ENCODE measurements around the gene FMN1.

Gene FMN1

GRCh38 chr15:33200444-33200843, 5.9 kb upstream of the FMN1 start:
- no peak for DNase-seq (ENCODE audit: low read depth in 2 of 3, low spot score in 1 of 3)

- no peak for DNase-seq (ENCODE audit: low read depth in 2 of 3, low spot score in 1 of 3)
These were observed 4.0 kb upstream of the FMN1 start for GRCh38 chr15:33198541-33198940.

DNA sequence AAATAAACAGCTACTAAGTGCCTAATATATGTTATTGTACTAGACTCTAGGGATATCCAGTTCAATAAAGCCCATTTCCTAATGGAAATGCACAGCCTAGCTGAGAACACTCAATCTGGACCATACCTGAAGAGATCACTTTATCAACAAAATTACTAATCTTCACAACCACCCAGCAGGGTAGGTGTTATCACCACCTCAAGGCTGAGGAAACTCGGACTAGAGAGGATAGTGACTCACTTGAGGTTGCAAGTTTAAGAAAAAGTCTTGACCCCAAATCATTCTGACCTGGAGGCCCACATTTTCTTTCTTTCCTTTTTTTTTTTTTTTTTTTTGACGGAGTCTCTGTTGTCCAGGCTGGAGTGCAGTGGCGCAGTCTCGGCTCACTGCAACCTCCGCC, 3.1 kb upstream of the FMN1 start:
- no peak for DNase-seq (ENCODE audit: low read depth in 2 of 3, low spot score in 1 of 3)

- no peak for DNase-seq (ENCODE audit: low read depth in 2 of 3, low spot score in 1 of 3)
These were observed 277 bp downstream of the FMN1 start for GRCh38 chr15:33194237-33194636.

DNA sequence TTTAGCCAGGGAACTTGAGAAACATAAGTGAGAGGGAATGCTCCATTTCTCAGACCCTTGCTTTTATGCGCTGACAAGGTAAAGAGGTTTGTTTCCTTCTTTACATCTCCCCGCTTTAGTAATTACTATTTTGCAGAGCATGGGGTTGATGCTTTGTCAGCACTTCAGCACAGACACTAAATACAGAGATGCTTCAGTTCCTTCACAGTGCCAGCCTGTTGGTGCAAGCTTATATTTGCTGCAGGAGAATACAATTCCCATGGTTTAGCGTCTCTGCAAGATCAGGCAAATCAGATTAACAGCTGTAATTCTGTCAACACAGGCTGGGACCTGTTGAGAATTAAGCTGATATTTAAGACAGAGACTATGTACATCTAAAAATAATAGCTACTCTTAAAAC, 2.9 kb downstream of the FMN1 start:
- DNase-seq (ENCODE audit: low read depth in 2 of 3, low spot score in 1 of 3) = no peak

DNA sequence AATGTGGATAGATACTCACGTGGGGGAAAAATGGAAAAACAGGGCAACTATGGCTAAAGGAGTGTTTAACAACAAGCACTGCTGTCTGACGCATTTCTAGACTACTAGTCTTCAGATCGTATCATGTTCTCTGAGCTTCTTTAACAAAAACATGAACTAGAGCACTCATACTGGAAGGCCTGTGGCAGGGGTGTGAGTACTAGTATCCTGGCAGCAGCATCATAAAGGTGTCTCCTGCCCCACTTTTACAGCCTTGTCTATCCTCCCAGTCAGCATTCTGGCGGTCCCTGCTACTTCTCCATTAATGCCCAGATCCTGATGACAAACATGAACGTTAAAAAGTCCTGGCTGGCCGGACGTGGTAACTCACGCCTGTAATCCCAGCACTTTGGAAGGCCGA, 4.0 kb downstream of the FMN1 start:
- peak in 1 of 3 donors; percentile 16 for DNase-seq (ENCODE audit: low read depth in 2 of 3, low spot score in 1 of 3)

DNA sequence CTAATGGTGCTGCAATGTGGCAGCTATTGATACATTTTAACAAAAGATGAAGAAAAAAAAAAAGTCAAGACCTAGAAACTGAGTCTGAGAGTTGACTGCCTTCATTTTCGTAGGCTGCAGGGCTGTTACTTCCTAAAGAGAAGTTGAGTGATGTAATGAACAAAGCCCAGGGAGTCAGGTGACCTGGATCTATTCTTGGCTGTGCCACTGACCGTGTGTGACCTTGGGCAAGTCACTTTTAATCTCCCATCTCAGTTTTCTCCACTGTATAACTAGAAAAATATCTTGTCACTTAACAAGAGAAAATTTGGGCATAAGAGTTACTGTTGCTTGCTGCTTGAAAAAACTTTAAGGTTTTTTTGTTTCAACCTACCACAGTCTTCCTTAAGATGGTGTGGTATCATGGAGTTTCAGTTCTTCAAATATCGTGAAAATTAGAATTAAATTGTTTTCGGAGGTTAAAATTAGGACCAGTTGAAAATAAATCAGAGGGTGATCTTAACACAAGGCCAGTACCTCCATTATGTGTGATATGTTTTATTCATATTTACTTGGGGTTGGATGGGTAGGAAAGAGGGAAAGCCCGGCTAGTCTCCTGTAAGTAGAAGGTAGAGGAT, 5.8 kb downstream of the FMN1 start:
- DNase-seq (ENCODE audit: low read depth in 2 of 3, low spot score in 1 of 3) = no peak

- no peak for DNase-seq (ENCODE audit: low read depth in 2 of 3, low spot score in 1 of 3)
These were observed 6.4 kb downstream of the FMN1 start for GRCh38 chr15:33188159-33188558.

- DNase-seq (ENCODE audit: low read depth in 2 of 3, low spot score in 1 of 3) = no peak
These were observed 11.2 kb downstream of the FMN1 start for GRCh38 chr15:33183334-33183733.

DNA sequence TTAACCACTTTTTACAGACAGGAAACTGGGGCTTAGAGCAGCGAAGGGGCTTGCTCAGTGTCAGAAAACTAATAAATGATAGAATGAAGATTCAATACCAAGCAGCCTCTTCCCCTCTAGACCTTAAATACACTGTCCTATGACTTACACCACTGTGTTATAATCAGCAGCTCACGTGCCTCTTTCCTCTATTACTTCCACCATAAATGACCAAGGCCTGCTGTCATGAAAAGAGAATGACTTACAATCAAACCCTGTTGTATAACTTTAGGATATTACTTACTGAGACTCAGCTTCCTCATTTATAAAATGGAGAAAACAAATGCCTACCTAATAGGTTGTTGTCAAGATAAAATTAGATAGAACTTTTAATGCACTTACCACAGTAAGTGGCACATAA, 11.6 kb downstream of the FMN1 start:
- no peak for DNase-seq (ENCODE audit: low read depth in 2 of 3, low spot score in 1 of 3)

DNA sequence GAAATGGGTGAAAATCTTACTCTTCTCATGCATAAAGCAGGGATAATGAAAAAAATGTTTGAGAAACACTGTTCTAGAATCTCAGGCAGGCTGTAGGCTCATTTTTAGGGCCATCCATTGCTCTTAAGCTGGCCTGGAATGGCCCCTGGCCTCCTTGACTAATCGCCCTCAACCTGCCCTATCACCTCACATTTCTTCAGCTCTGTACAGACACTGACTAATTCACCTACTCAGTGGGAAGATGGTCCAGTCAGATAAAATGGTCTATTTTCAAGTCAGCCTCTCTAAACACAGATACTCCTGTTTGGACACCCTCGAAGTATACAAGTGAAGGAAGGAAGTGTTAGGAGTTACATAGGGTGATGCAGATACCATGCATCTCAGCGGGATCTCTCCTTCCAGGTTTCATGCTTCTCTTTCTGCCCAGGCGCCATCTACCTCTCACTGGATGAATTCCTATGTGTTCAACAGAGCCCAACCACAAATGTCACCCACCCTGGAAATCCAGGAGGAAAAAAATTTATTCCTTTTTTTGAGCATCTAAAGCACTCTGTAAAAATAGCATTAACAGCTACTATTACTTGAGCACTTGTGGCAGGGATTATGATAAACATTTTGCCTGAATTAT, 12.1 kb downstream of the FMN1 start:
- no peak for DNase-seq (ENCODE audit: low read depth in 2 of 3, low spot score in 1 of 3)

GRCh38 chr15:33179874-33180273, 14.6 kb downstream of the FMN1 start:
- DNase-seq (ENCODE audit: low read depth in 2 of 3, low spot score in 1 of 3) = no peak

DNA sequence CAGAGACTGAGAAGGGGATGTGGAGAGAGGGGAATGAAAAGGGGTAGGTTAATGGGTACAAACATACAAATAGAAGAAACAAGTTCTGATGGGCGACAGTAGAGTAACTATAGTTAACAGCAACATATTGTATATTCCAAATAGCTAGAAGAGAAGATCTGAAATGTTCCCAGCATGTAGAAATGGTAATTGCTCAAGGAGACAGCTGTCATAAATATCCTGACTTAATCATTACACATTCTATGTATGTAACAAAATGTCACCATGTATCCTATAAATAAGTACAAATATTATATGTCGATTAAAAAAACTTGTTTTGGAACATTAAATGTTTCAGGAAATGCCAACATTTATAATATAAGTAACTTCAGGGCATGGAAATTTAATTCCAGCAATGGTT, 23.3 kb downstream of the FMN1 start:
- DNase-seq (ENCODE audit: low read depth in 2 of 3, low spot score in 1 of 3) = no peak

- no peak for DNase-seq (ENCODE audit: low read depth in 2 of 3, low spot score in 1 of 3)
These were observed 24.9 kb downstream of the FMN1 start for GRCh38 chr15:33169625-33170024.

DNA sequence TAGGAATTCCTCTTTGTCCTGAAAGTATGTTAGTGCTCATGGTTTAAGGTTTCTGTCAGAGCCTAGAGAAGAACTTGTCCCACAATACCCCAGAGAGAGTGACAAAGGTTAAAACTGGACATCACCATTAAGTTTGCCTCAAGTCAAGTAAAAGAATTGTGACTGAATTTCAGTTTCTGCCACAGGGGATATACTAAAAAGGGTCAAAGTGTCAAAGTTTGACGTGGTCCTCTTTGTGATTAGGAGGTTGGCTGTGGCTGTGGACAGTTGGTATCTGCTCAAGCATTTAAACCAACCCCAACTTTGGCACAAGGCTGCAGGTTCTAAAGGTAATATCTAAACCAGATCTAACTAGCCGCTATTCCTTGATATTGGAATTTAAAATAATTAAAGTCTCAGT, 26.1 kb downstream of the FMN1 start:
- DNase-seq (ENCODE audit: low read depth in 2 of 3, low spot score in 1 of 3) = no peak

- DNase-seq (ENCODE audit: low read depth in 2 of 3, low spot score in 1 of 3) = no peak
These were observed 30.7 kb downstream of the FMN1 start for GRCh38 chr15:33163816-33164215.

DNA sequence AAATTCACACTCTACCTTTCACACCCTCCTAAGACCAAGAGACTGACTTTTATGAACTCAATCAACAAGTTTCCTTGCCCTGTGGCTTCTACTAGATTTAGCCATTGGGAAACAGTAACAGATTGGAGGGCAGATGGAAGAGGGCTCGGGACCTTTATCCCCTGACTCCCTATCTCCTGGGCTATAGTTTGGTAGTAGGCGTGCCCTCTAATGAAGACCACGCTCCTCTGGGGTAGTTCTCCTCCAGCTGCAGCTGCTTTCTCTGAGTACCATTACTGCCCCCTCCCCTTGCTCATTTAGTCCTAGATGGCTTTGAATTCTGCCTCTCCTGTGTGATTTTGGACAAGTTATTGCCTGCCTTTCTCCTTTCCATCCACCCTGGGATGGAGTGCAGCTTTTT, 33.3 kb downstream of the FMN1 start:
- DNase-seq (ENCODE audit: low read depth in 2 of 3, low spot score in 1 of 3) = no peak

- DNase-seq (ENCODE audit: low read depth in 2 of 3, low spot score in 1 of 3) = no peak
These were observed 33.8 kb downstream of the FMN1 start for GRCh38 chr15:33160581-33161165.

DNA sequence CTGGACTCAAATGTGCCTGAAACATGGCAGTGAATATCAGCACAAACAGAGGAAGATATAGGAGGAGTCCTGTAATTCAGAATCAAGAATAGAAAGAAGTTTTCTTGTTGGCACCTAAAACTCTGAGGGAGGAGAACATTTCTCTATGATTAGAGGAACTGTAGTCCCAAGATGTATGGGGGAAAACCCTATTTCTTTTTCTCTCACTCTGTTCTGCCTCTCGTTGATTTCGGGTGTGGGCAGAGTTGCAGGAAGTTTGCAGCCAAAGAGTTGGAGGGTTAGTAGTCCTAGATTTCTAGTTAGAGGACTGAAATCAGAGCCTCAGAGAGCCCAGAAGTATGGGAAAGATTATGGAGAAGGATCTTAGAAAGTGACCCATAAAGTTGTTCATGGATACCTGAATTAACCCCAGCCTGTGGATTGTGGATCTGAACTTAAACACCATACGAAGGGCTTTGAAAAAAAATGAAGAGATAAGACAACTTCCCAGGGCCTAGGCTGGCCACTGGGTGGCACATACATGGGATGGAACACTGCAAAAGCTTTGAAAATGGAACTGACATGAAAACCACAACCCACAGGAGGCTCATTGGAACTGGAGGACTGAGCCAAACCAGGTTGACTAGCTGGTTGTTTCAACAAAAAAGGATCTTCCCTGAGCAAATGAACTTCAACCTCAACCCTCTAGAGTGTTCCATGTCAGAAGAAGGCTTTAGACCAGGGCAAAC, 34.6 kb downstream of the FMN1 start:
- DNase-seq (ENCODE audit: low read depth in 2 of 3, low spot score in 1 of 3) = no peak

DNA sequence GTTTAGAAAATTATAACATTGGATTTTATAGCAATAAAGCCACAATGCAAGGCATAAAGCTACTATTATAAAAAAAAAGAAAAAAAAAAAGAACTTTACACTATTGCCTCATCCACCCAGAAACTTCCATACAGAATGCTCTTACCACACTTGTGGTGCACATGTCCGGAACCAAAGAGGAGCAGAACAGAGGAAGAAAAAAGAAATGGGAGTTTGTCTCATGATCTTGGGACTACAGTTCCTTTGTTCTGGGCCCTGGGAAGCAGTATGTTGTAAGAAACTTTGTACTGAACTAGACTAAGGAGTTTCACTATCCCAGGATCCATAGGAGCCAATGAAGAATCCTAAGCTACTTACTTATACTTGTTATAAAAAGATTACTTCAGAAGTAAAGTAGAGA, 36.1 kb downstream of the FMN1 start:
- DNase-seq (ENCODE audit: low read depth in 2 of 3, low spot score in 1 of 3) = no peak

- no peak for DNase-seq (ENCODE audit: low read depth in 2 of 3, low spot score in 1 of 3)
These were observed 37.0 kb downstream of the FMN1 start for GRCh38 chr15:33157371-33158037.

All from stimulated activated CD4-positive, alpha-beta T cell treated with anti-CD3 and anti-CD28 coated beads, Interleukin-12 subunit alpha, Interleukin-12 subunit beta, amount 100 ng/mL, for 48 hours (primary cell).